HepG2 (cell line): Measurements from ENCODE around the gene MTM1.

Experiments
- CHCHD3 ChIP-seq: sonication (generic); formaldehyde crosslinking; IDR thresholded peaks from 2 replicates; pipeline ENCODE4 v1.8.0; 2022; ENCODE audit warnings: mild to moderate bottlenecking, missing genetic modification reagents, moderate library complexity
- ETV5 ChIP-seq: IDR thresholded peaks from 2 replicates; pipeline ENCODE4 v1.6.1; 2018; ENCODE audit warnings: missing biosample characterization, missing genetic modification reagents, inconsistent platforms, borderline replicate concordance
- MTF1 ChIP-seq: sonication (generic); formaldehyde crosslinking; IDR thresholded peaks from 2 replicates; pipeline ENCODE4 v1.5.0; 2020; ENCODE audit warnings: missing genetic modification reagents
- NR1H2 ChIP-seq: sonication (generic); formaldehyde crosslinking; IDR thresholded peaks from 2 replicates; pipeline ENCODE4 v1.8.1; 2022; ENCODE audit warnings: low read depth, missing genetic modification reagents, borderline replicate concordance
- NR3C1 ChIP-seq: sonication (generic); formaldehyde crosslinking; IDR thresholded peaks from 2 replicates; pipeline ENCODE4 v1.4.0; 2020; ENCODE audit warnings: missing genetic modification reagents
- POLR2A ChIP-seq, 2 experiments: IDR thresholded peaks; 2 replicates each; pipeline ENCODE4 v1.6.1; 2011; ENCODE audit warnings: low read depth in 2 of 2, low read length in 2 of 2, mild to moderate bottlenecking in 1 of 2, moderate library complexity in 1 of 2; ENCODE audit not compliant: insufficient read depth in 1 of 2
- ZNF331 ChIP-seq: sonication (generic); formaldehyde crosslinking; IDR thresholded peaks from 2 replicates; pipeline ENCODE4 v1.4.0; 2020; ENCODE audit warnings: missing genetic modification reagents
- TF ChIP-seq, protein P1 (sequence below): sonication (generic); formaldehyde crosslinking; IDR thresholded peaks from 2 replicates; pipeline ENCODE4 v1.5.0; 2020; ENCODE audit warnings: mild to moderate bottlenecking, missing genetic modification reagents, moderate library complexity
- TF ChIP-seq, protein P2 (sequence below): sonication (generic); formaldehyde crosslinking; IDR thresholded peaks from 2 replicates; pipeline ENCODE4 v1.4.0; 2020; ENCODE audit warnings: missing genetic modification reagents
- TF ChIP-seq, protein P3 (sequence below): IDR thresholded peaks from 2 replicates; pipeline ENCODE4 v1.6.1; 2012; ENCODE audit warnings: low read length, improper control_type of control experiment
- TF ChIP-seq, protein P4 (sequence below): sonication (generic); formaldehyde crosslinking; IDR thresholded peaks from 2 replicates; pipeline ENCODE4 v1.8.1; 2023; ENCODE audit warnings: mild to moderate bottlenecking, inconsistent platforms, moderate library complexity, missing genetic modification reagents, borderline replicate concordance

DNA sequence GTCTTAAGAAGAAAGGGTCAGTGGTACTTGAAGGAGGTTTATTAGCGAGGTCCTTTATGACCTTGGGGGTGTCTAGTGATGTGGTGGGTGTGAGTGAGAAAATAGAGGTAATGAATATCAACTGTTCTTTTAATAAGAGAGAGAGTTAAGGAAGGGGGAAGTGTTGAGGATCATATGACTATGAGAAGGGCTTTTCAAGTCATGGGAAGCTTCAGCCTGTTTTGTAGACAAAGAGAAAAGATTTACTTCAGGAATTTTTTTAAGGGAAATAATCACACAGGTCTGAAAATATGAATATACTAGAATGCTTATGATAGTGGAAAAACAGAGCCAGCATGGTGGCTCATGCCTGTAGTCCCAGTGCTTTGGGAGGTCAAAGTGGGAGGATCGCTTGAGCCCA, 83.5 kb downstream of the MTM1 start:
- TF ChIP-seq ZNF331 (no peak), NR3C1 (CRISPR knock-in tag) (no peak), ETV5 (CRISPR knock-in tag) (no peak), NR1H2 (no peak), CHCHD3 (CRISPR knock-in tag) (no peak), POLR2A (IDR thresholded peaks at IDR 0.05; ENCODE audit: insufficient read depth in 1 of 2, low read depth in 2 of 2, low read length in 2 of 2) (no peak), MTF1 (CRISPR knock-in tag) (no peak)
- TF ChIP-seq, protein P1, sequence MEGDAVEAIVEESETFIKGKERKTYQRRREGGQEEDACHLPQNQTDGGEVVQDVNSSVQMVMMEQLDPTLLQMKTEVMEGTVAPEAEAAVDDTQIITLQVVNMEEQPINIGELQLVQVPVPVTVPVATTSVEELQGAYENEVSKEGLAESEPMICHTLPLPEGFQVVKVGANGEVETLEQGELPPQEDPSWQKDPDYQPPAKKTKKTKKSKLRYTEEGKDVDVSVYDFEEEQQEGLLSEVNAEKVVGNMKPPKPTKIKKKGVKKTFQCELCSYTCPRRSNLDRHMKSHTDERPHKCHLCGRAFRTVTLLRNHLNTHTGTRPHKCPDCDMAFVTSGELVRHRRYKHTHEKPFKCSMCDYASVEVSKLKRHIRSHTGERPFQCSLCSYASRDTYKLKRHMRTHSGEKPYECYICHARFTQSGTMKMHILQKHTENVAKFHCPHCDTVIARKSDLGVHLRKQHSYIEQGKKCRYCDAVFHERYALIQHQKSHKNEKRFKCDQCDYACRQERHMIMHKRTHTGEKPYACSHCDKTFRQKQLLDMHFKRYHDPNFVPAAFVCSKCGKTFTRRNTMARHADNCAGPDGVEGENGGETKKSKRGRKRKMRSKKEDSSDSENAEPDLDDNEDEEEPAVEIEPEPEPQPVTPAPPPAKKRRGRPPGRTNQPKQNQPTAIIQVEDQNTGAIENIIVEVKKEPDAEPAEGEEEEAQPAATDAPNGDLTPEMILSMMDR (CRISPR knock-in tag): no peak
- TF ChIP-seq, protein P2, sequence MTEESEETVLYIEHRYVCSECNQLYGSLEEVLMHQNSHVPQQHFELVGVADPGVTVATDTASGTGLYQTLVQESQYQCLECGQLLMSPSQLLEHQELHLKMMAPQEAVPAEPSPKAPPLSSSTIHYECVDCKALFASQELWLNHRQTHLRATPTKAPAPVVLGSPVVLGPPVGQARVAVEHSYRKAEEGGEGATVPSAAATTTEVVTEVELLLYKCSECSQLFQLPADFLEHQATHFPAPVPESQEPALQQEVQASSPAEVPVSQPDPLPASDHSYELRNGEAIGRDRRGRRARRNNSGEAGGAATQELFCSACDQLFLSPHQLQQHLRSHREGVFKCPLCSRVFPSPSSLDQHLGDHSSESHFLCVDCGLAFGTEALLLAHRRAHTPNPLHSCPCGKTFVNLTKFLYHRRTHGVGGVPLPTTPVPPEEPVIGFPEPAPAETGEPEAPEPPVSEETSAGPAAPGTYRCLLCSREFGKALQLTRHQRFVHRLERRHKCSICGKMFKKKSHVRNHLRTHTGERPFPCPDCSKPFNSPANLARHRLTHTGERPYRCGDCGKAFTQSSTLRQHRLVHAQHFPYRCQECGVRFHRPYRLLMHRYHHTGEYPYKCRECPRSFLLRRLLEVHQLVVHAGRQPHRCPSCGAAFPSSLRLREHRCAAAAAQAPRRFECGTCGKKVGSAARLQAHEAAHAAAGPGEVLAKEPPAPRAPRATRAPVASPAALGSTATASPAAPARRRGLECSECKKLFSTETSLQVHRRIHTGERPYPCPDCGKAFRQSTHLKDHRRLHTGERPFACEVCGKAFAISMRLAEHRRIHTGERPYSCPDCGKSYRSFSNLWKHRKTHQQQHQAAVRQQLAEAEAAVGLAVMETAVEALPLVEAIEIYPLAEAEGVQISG (CRISPR knock-in tag): no peak
- TF ChIP-seq, protein P3, sequence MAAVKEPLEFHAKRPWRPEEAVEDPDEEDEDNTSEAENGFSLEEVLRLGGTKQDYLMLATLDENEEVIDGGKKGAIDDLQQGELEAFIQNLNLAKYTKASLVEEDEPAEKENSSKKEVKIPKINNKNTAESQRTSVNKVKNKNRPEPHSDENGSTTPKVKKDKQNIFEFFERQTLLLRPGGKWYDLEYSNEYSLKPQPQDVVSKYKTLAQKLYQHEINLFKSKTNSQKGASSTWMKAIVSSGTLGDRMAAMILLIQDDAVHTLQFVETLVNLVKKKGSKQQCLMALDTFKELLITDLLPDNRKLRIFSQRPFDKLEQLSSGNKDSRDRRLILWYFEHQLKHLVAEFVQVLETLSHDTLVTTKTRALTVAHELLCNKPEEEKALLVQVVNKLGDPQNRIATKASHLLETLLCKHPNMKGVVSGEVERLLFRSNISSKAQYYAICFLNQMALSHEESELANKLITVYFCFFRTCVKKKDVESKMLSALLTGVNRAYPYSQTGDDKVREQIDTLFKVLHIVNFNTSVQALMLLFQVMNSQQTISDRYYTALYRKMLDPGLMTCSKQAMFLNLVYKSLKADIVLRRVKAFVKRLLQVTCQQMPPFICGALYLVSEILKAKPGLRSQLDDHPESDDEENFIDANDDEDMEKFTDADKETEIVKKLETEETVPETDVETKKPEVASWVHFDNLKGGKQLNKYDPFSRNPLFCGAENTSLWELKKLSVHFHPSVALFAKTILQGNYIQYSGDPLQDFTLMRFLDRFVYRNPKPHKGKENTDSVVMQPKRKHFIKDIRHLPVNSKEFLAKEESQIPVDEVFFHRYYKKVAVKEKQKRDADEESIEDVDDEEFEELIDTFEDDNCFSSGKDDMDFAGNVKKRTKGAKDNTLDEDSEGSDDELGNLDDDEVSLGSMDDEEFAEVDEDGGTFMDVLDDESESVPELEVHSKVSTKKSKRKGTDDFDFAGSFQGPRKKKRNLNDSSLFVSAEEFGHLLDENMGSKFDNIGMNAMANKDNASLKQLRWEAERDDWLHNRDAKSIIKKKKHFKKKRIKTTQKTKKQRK: no peak
- TF ChIP-seq, protein P4, sequence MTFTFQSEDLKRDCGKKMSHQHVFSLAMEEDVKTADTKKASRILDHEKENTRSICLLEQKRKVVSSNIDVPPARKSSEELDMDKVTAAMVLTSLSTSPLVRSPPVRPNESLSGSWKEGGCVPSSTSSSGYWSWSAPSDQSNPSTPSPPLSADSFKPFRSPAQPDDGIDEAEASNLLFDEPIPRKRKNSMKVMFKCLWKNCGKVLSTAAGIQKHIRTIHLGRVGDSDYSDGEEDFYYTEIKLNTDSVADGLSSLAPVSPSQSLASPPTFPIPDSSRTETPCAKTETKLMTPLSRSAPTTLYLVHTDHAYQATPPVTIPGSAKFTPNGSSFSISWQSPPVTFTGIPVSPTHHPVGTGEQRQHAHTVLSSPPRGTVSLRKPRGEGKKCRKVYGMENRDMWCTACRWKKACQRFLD (CRISPR knock-in tag): no peak
